ENCODE data around the gene IFITM10. TPM values are rescaled to one million over a fixed set of nuclear protein-coding genes. Genes with fewer than 3 reads are reported as not detected.

Gene IFITM10
- total and polyA plus RNA-seq, 2 donors (not counting 1 experiment from before 2014, with no cell fraction given) = 0.09 to 1.7 TPM

GRCh38 chr11:1738380-1738779 lies 12.0 kb downstream of the IFITM10 start:
- H3K27ac Mint-ChIP-seq = no peak overlapping the region
- no peaks in the 10 kb centered on the region for H3K79me2 ChIP-seq (ENCODE audit: control insufficient read depth, insufficient read depth, low read length)
- no peak overlapping the region for H2AFZ ChIP-seq (ENCODE audit: insufficient read depth, low read depth, low read length, poor library complexity, severe bottlenecking)
- H3K4me1 Mint-ChIP-seq = peaks cover 7% of the 10 kb centered on the region
- peaks cover 18% of the 10 kb centered on the region for H3K9me3 Mint-ChIP-seq (ENCODE audit: insufficient read depth)
- ChIA-PET CTCF (interaction anchor here (0.8 kb wide), 1 partner anchor 44 kb away, joined by 3 read pairs; no protein-coding TSS in a partner anchor), POLR2A (no interaction called here)
- WGBS (ENCODE audit: insufficient coverage) = 96% methylated on average over 10 of the region's 10 CpGs
- no peaks in the 10 kb centered on the region for H3K27me3 ChIP-seq (replicated peaks in 1 of 4; ENCODE audit: control extremely low read depth in 1 of 4, control insufficient read depth in 3 of 4, insufficient read depth in 4 of 4, low read length in 3 of 4)
- H3K4me3 Mint-ChIP-seq = no peak overlapping the region
- no peaks in the 10 kb centered on the region for H3K36me3 ChIP-seq (replicated peaks in 1 of 2; ENCODE audit: control extremely low read depth in 1 of 2, control insufficient read depth in 1 of 2, extremely low read depth in 1 of 2, insufficient read depth in 2 of 2, low read length in 1 of 2)
- no peaks in the 10 kb centered on the region for H4K20me1 ChIP-seq (ENCODE audit: control insufficient read depth, insufficient read depth, low read length, poor library complexity, severe bottlenecking)
- intact Hi-C loops (cut with micrococcal nuclease) = no loop called here
- H3K4me1 ChIP-seq (ENCODE audit: control insufficient read depth in 2 of 2, insufficient read depth in 2 of 2, low read length in 2 of 2) = peaks cover 0 to 7% of the 10 kb centered on the region in 2 donors
- no peak overlapping the region for H3K27ac ChIP-seq (ENCODE audit: low read length in 2 of 2)
- no peak overlapping the region for H3K4me2 ChIP-seq (replicated peaks; ENCODE audit: low read depth, low read length, poor library complexity, severe bottlenecking)
- H3K9me3 ChIP-seq (ENCODE audit: control extremely low read depth in 1 of 3, control insufficient read depth in 2 of 3, insufficient read depth in 1 of 3, low read length in 2 of 3) = peaks cover 0 to 28% (median 16%) of the 10 kb centered on the region in 3 donors
- DNase-seq (no peak), ATAC-seq (ENCODE audit: low read depth) (no peak)
- TF ChIP-seq EZH2 (IDR thresholded peaks at IDR 0.05; ENCODE audit: borderline replicate concordance, insufficient read depth, low read depth, low read length, poor library complexity, severe bottlenecking) (no peak), CTCF (IDR thresholded peaks at IDR 0.05) (no peak)
- H3K4me3 ChIP-seq (ENCODE audit: control extremely low read depth in 1 of 5, extremely low read depth in 1 of 5, insufficient read depth in 1 of 5, low read depth in 2 of 5, low read length in 4 of 5) = no peak overlapping the region
- peaks cover 23% of the 10 kb centered on the region for H3K27me3 Mint-ChIP-seq
- no peak overlapping the region for H3K9ac ChIP-seq (ENCODE audit: low read length)

GRCh38 chr11:1737080-1737757 lies 13.2 kb downstream of the IFITM10 start:
- no peak overlapping the region for H3K27ac Mint-ChIP-seq
- Histone ChIP-seq H3K4me3 (ENCODE audit: control extremely low read depth in 1 of 5, extremely low read depth in 1 of 5, insufficient read depth in 1 of 5, low read depth in 2 of 5, low read length in 4 of 5) (no peak overlapping the region), H3K79me2 (ENCODE audit: control insufficient read depth, insufficient read depth, low read length) (no peaks in the 10 kb centered on the region), H3K27ac (ENCODE audit: low read length in 2 of 2) (no peak overlapping the region), H4K20me1 (ENCODE audit: control insufficient read depth, insufficient read depth, low read length, poor library complexity, severe bottlenecking) (no peaks in the 10 kb centered on the region), H3K4me1 (ENCODE audit: control insufficient read depth in 2 of 2, insufficient read depth in 2 of 2, low read length in 2 of 2) (peaks cover 0 to 7% of the 10 kb centered on the region in 2 donors), H3K9ac (ENCODE audit: low read length) (no peak overlapping the region), H3K36me3 (replicated peaks in 1 of 2; ENCODE audit: control extremely low read depth in 1 of 2, control insufficient read depth in 1 of 2, extremely low read depth in 1 of 2, insufficient read depth in 2 of 2, low read length in 1 of 2) (no peaks in the 10 kb centered on the region), H3K9me3 (ENCODE audit: control extremely low read depth in 1 of 3, control insufficient read depth in 2 of 3, insufficient read depth in 1 of 3, low read length in 2 of 3) (peaks cover 0 to 25% (median 16%) of the 10 kb centered on the region in 3 donors), H3K27me3 (replicated peaks in 1 of 4; ENCODE audit: control extremely low read depth in 1 of 4, control insufficient read depth in 3 of 4, insufficient read depth in 4 of 4, low read length in 3 of 4) (no peaks in the 10 kb centered on the region), H3K4me2 (replicated peaks; ENCODE audit: low read depth, low read length, poor library complexity, severe bottlenecking) (no peak overlapping the region), H2AFZ (ENCODE audit: insufficient read depth, low read depth, low read length, poor library complexity, severe bottlenecking) (no peak overlapping the region)
- peaks cover 18% of the 10 kb centered on the region for H3K9me3 Mint-ChIP-seq (ENCODE audit: insufficient read depth)
- TF ChIP-seq EZH2 (IDR thresholded peaks at IDR 0.05; ENCODE audit: borderline replicate concordance, insufficient read depth, low read depth, low read length, poor library complexity, severe bottlenecking) = no peak
- no peak for TF ChIP-seq CTCF (IDR thresholded peaks at IDR 0.05)
- no peak overlapping the region for H3K4me3 Mint-ChIP-seq
- intact Hi-C loops (cut with micrococcal nuclease) = no loop called here
- WGBS (ENCODE audit: insufficient coverage) = 83% methylated on average over 1 of the region's 6 CpGs
- peaks cover 8% of the 10 kb centered on the region for H3K4me1 Mint-ChIP-seq
- ChIA-PET CTCF (interaction anchor here (0.8 to 1.1 kb wide), 3 partner anchors 10 to 264 kb away, joined by 3 read pairs; no protein-coding TSS in a partner anchor), POLR2A (no interaction called here)
- peaks cover 23% of the 10 kb centered on the region for H3K27me3 Mint-ChIP-seq
- ATAC-seq (ENCODE audit: low read depth) (no peak), DNase-seq (no peak)

All from B cell (primary cell).